SK-N-SH (cell line): Measurements from ENCODE around the gene SC5D. TPM values are rescaled to one million over a fixed set of nuclear protein-coding genes. Genes with fewer than 3 reads are reported as not detected.

ENCODE experiments used
- CTCF ChIA-PET: fragments of 300-600, 350-600 bp; formaldehyde crosslinking; extraction: SDS; loops from one replicate; lab custom pipeline; 2021; lab: Yijun Ruan, JAX
- POLR2A ChIA-PET: fragments of 350-600 bp; sonication (Branson Sonifier 250); formaldehyde crosslinking; extraction: SDS; loops from one replicate; lab custom pipeline; 2020; ENCODE audit warnings: antibody characterized with exemption, inconsistent platforms; lab: Yijun Ruan, JAX
- DNase-seq: peaks from one replicate; pipeline ENCODE4 v3.0.0; 2012
- H2AFZ ChIP-seq: fragments of 200-600 bp; sonication (generic); 2 replicates; pipeline ENCODE4 v1.8.1; 2016; ENCODE audit warnings: antibody characterized with exemption, mild to moderate bottlenecking, low read depth
- H3F3A ChIP-seq: fragments of 200-600 bp; sonication (generic); replicated peaks from 2 replicates; pipeline ENCODE3; 2016; ENCODE audit warnings: antibody characterized with exemption, mild to moderate bottlenecking; ENCODE audit not compliant: insufficient read depth
- H3K27ac ChIP-seq, 2 experiments: fragments of 200-500 bp in 1 of 2; fragments of 200-600 bp in 1 of 2; sonication (Bioruptor generic) in 1 of 2; sonication (generic), shearing (Covaris generic) in 1 of 2; 2 replicates each; pipeline versions ENCODE4 v1.5.1 to v1.6.1; 2014 to 2016; ENCODE audit warnings: low read depth in 2 of 2, inconsistent platforms in 1 of 2, low read length in 1 of 2, mild to moderate bottlenecking in 1 of 2, mixed read lengths in 1 of 2
- H3K27me3 ChIP-seq: fragments of 200-600 bp; sonication (generic), shearing (Covaris generic); 2 replicates; pipeline ENCODE4 v1.6.1; 2016; ENCODE audit warnings: mixed run types; ENCODE audit not compliant: insufficient read depth
- H3K36me3 ChIP-seq, 2 experiments: fragments of 200-500 bp in 1 of 2; fragments of 200-600 bp in 1 of 2; sonication (Bioruptor generic) in 1 of 2; sonication (generic) in 1 of 2; replicated peaks in 1 of 2; 2 replicates each; pipeline versions ENCODE3 to v1.5.1; 2014 to 2016; ENCODE audit warnings: low read length in 1 of 2, mild to moderate bottlenecking in 1 of 2; ENCODE audit not compliant: insufficient read depth in 2 of 2, control insufficient read depth in 1 of 2
- H3K4me1 ChIP-seq, 2 experiments: fragments of 200-500 bp in 1 of 2; fragments of 200-600 bp in 1 of 2; sonication (Bioruptor generic) in 1 of 2; sonication (generic), shearing (Covaris generic) in 1 of 2; 2 replicates each; pipeline versions ENCODE4 v1.5.1 to v1.6.1; 2014 to 2016; ENCODE audit warnings: low read depth in 1 of 2, low read length in 1 of 2, mixed run types in 1 of 2; ENCODE audit not compliant: insufficient read depth in 2 of 2, control insufficient read depth in 1 of 2
- H3K4me2 ChIP-seq: fragments of 200-600 bp; sonication (generic), shearing (Covaris generic); 2 replicates; pipeline ENCODE4 v1.6.1; 2017; ENCODE audit warnings: mixed run types
- H3K4me3 ChIP-seq, 2 experiments: fragments of 200-500 bp in 1 of 2; fragments of 200-600 bp in 1 of 2; sonication (Bioruptor generic) in 1 of 2; sonication (generic), shearing (Covaris generic) in 1 of 2; 2 replicates each; pipeline versions ENCODE4 v1.5.1 to v1.8.1; 2014 to 2016; ENCODE audit warnings: low read depth in 2 of 2, inconsistent platforms in 1 of 2, low read length in 1 of 2, mild to moderate bottlenecking in 1 of 2, mixed read lengths in 1 of 2, moderate library complexity in 1 of 2
- H3K79me2 ChIP-seq: fragments of 200-600 bp; sonication (generic); 2 replicates; pipeline ENCODE4 v1.8.1; 2017; ENCODE audit warnings: mild to moderate bottlenecking; ENCODE audit not compliant: insufficient read depth
- H3K9ac ChIP-seq: fragments of 200-600 bp; sonication (generic); 2 replicates; pipeline ENCODE4 v1.6.1; 2017; ENCODE audit warnings: mixed run types
- H3K9me2 ChIP-seq: fragments of 200-600 bp; sonication (generic); 2 replicates; pipeline ENCODE4 v1.6.1; 2017; ENCODE audit warnings: mixed run types
- H3K9me3 ChIP-seq: fragments of 200-600 bp; sonication (generic); 2 replicates; pipeline ENCODE4 v1.6.1; 2017; ENCODE audit warnings: mixed run types, mild to moderate bottlenecking, moderate library complexity
- H4K20me1 ChIP-seq: fragments of 200-600 bp; sonication (generic); 2 replicates; pipeline ENCODE4 v1.6.1; 2017; ENCODE audit warnings: mild to moderate bottlenecking, mixed run types; ENCODE audit not compliant: insufficient read depth
- EZH2phosphoT487 ChIP-seq: fragments of 200-600 bp; sonication (generic); IDR thresholded peaks from 2 replicates; pipeline ENCODE4 v1.6.1; 2017; ENCODE audit warnings: low read depth, mixed run types, mild to moderate bottlenecking, antibody characterized with exemption, moderate library complexity, borderline replicate concordance
- GABPA ChIP-seq: IDR thresholded peaks from 2 replicates; pipeline ENCODE4 v1.4.0; 2012; ENCODE audit warnings: low read depth, mild to moderate bottlenecking
- MAX ChIP-seq: IDR thresholded peaks from 2 replicates; pipeline ENCODE4 v1.4.0; 2012; ENCODE audit warnings: low read depth
- MXI1 ChIP-seq: IDR thresholded peaks from 2 replicates; pipeline ENCODE4 v1.6.1; 2012; ENCODE audit warnings: mild to moderate bottlenecking, low read depth, low read length, improper control_type of control experiment
- NFIC ChIP-seq: IDR thresholded peaks from 2 replicates; pipeline ENCODE4 v1.4.0; 2012; ENCODE audit warnings: borderline replicate concordance
- NRF1 ChIP-seq: IDR thresholded peaks from 2 replicates; pipeline ENCODE4 v1.6.1; 2012; ENCODE audit warnings: low read depth, mild to moderate bottlenecking, low read length
- RAD21 ChIP-seq: IDR thresholded peaks from 2 replicates; pipeline ENCODE4 v1.6.1; 2012; ENCODE audit warnings: mild to moderate bottlenecking, low read length
- RCOR1 ChIP-seq: fragments of 150-350 bp; IDR thresholded peaks from 2 replicates; pipeline ENCODE4 v1.6.1; 2017; ENCODE audit warnings: antibody characterized with exemption, low read length
- REST ChIP-seq: IDR thresholded peaks from 2 replicates; pipeline ENCODE4 v1.6.1; 2012; ENCODE audit warnings: mild to moderate bottlenecking, low read depth, low read length, moderate library complexity
- RXRA ChIP-seq: IDR thresholded peaks from 2 replicates; pipeline ENCODE4 v1.4.0; 2012; ENCODE audit warnings: low read depth, mild to moderate bottlenecking, borderline replicate concordance
- SMC3 ChIP-seq: IDR thresholded peaks from 2 replicates; pipeline ENCODE4 v1.6.1; 2012; ENCODE audit warnings: low read depth, low read length, improper control_type of control experiment
- TAF1 ChIP-seq: IDR thresholded peaks from 2 replicates; pipeline ENCODE4 v1.6.1; 2012; ENCODE audit warnings: low read depth, mild to moderate bottlenecking, low read length, moderate library complexity, borderline replicate concordance
- TCF12 ChIP-seq: IDR thresholded peaks from 2 replicates; pipeline ENCODE4 v1.4.0; 2012
- USF1 ChIP-seq: IDR thresholded peaks from 2 replicates; pipeline ENCODE4 v1.4.0; 2012; ENCODE audit warnings: low read depth, borderline replicate concordance
- YY1 ChIP-seq: IDR thresholded peaks from 2 replicates; pipeline ENCODE4 v1.4.0; 2012; ENCODE audit warnings: low read depth, mild to moderate bottlenecking
- WGBS: methylation state at CpG from one replicate; pipeline ENCODE4 v1.1.6; 2017; ENCODE audit warnings: low lambda C conversion rate; 5-methylcytosine and 5-hydroxymethylcytosine counted together
- polyA plus RNA-seq, 3 experiments: library from polyadenylated mRNA; depleted of rRNA; stranded (reverse); fragments of >200 nt; gene quantifications; 2 replicates each; pipeline ENCODE4 v1.2.3, GENCODE V29; 2012
- TF ChIP-seq, protein P1 (sequence below): fragments of 200-600 bp; sonication (generic); IDR thresholded peaks from 2 replicates; pipeline ENCODE4 v1.6.1; 2017; ENCODE audit warnings: antibody characterized with exemption, mild to moderate bottlenecking, moderate library complexity

Gene SC5D
- polyA plus RNA-seq, 1 of the 3 experiments (the other 2 are of a cell fraction) = 8.9 TPM

DNA sequence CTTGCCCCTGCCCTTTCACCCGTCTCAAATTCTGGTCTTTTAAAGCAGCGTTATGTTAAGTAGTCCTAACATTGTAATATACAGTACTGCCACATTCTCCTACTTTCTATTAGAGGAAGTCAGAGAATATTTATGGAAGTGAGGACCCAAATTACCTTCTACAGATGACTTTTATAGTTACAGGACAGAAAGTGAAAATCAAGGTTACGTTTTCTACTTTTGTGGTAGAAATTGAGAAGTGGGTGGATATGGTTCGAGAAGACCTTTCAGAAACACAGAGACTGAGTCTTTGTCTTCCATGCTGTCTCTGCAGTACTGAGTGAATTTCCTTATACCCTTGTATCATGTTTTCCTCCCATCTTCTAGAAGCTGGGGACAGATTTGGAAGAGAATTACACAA is 17.1 kb downstream of the SC5D start:
- Histone ChIP-seq H4K20me1 (no peaks in the 10 kb centered on the region), H3K4me3 (no peak overlapping the region), H3K36me3 (peaks cover 17 to 43% of the 10 kb centered on the region in 2 experiments), H3K4me2 (no peak overlapping the region), H3F3A (no peaks in the 10 kb centered on the region), H3K9ac (no peak overlapping the region), H2AFZ (no peak overlapping the region), H3K27ac (no peak overlapping the region), H3K4me1 (no peaks in the 10 kb centered on the region), H3K79me2 (no peaks in the 10 kb centered on the region), H3K27me3 (no peaks in the 10 kb centered on the region), H3K9me3 (no peaks in the 10 kb centered on the region), H3K9me2 (no peaks in the 10 kb centered on the region)
- WGBS = 97% methylated on average over 4 of the region's 4 CpGs
- TF ChIP-seq TCF12 = no peak
- TF ChIP-seq USF1 = no peak
- TF ChIP-seq SMC3 = no peak
- TF ChIP-seq YY1 = no peak
- TF ChIP-seq, protein P1, sequence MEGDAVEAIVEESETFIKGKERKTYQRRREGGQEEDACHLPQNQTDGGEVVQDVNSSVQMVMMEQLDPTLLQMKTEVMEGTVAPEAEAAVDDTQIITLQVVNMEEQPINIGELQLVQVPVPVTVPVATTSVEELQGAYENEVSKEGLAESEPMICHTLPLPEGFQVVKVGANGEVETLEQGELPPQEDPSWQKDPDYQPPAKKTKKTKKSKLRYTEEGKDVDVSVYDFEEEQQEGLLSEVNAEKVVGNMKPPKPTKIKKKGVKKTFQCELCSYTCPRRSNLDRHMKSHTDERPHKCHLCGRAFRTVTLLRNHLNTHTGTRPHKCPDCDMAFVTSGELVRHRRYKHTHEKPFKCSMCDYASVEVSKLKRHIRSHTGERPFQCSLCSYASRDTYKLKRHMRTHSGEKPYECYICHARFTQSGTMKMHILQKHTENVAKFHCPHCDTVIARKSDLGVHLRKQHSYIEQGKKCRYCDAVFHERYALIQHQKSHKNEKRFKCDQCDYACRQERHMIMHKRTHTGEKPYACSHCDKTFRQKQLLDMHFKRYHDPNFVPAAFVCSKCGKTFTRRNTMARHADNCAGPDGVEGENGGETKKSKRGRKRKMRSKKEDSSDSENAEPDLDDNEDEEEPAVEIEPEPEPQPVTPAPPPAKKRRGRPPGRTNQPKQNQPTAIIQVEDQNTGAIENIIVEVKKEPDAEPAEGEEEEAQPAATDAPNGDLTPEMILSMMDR = no peak
- TF ChIP-seq NRF1 = no peak
- TF ChIP-seq RAD21 = no peak
- TF ChIP-seq TAF1 = no peak
- no peak for TF ChIP-seq RCOR1
- no peak for DNase-seq
- POLR2A ChIA-PET = no interaction called here
- CTCF ChIA-PET = interaction anchor here (0.8 kb wide), 1 partner anchor 10 kb away, joined by 3 read pairs; no protein-coding TSS in a partner anchor

DNA sequence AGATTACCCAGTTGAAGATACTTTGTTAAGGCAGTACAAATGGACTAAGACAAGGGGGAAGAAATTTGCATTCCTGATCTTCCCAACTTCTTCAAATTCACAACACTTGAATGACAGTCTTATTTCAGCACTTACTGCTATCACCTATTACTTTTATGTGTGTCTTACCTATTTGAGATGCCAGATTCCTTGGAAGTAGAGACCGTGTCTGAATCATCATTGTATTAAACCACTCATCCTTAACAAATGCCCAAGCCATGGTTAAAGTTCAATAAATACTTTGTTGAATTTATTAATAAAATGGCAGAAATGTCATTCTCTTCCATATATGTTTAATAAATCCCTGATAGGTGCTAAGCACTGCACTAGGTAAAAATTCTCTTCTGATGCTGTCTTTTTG is 18.3 kb downstream of the SC5D start:
- Histone ChIP-seq H3K27ac (no peak overlapping the region), H2AFZ (no peak overlapping the region), H3K9ac (no peak overlapping the region), H3K4me3 (no peak overlapping the region), H3K79me2 (no peaks in the 10 kb centered on the region), H4K20me1 (no peaks in the 10 kb centered on the region), H3K4me1 (no peaks in the 10 kb centered on the region), H3K27me3 (no peaks in the 10 kb centered on the region), H3K9me2 (no peaks in the 10 kb centered on the region), H3K4me2 (no peak overlapping the region), H3F3A (no peaks in the 10 kb centered on the region), H3K36me3 (peaks cover 12 to 35% of the 10 kb centered on the region in 2 experiments), H3K9me3 (no peaks in the 10 kb centered on the region)
- TF ChIP-seq REST = no peak
- TF ChIP-seq EZH2phosphoT487 = no peak
- no peak for TF ChIP-seq NFIC
- no peak for TF ChIP-seq MAX
- TF ChIP-seq GABPA = no peak
- no peak for TF ChIP-seq NRF1
- no peak for TF ChIP-seq MXI1
- no peak for TF ChIP-seq RXRA
- no peak for TF ChIP-seq RAD21
- POLR2A ChIA-PET = no interaction called here
- WGBS = 97% methylated on average over 1 of the region's 1 CpG
- DNase-seq = no peak
- CTCF ChIA-PET = no interaction called here
